GM19351 (cell line): ENCODE measurements around the gene LIX1.
"Not testable (repeated sequence)": the region's sequence is repeated elsewhere in the genome, so short reads cannot be mapped to it uniquely, and the experiment has no call there.

Source experiments
- ATAC-seq: cut with Tn5 transposase; IDR thresholded peaks from one replicate; pipeline ENCODE4 v1.9.1; 2021; ENCODE audit warnings: mild to moderate bottlenecking, moderate library complexity; ENCODE audit not compliant: unreplicated experiment

Gene LIX1

DNA sequence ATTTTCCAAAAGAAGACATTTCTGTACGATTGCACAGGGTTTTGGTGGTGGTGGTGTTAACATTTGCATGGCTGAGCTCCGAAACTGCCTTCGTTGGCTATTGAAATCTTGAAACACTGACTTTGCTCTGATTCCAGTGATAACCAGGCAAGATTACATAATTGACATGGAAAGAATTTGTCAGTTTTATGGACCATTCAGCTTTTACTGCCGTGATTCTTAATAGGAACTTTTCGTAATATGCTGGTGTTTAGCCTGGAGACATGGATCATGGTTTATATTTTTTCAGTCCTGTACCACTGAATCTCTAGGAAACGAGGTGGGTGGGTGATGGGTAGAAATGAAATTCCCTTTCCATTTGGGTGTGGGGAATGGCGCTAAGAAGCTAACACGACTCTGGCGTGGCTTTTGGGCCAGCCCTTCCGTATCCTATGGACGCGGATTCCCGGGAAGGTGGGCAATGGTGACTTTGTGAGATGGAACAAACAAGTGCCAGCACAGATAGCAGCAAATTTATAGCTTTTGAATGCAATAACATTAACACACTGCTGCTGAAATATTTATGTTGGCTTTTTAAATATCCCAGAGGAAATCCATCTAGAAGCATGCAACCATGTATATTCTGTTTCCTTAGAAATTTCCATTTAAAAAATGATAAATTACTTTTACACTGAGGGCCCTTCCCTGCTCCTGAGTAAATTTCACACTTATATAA, 36.8 kb downstream of the LIX1 start:
- no peak for ATAC-seq

DNA sequence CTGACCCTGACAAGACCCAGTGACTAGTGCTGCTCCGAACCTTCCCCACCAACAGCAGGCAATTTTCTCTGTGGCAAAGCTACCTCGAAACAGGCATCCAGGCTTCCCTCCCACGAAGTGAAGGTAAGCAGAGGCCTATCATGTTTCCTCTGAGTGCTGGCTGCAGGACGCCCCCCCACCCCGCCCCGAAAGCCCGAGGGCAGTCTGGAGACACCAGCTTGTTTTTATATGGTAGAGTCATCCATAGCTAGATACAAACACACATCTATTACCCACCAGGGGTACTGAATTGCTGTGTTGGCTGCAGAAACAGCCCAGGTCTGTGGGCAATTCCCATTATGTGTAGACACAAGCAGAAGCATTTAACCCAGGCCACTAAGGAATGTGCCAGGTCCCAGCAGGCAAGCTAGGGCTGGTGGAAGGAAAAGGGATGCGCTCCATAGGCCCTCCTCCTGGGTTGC, 40.4 kb downstream of the LIX1 start:
- no peak for ATAC-seq

DNA sequence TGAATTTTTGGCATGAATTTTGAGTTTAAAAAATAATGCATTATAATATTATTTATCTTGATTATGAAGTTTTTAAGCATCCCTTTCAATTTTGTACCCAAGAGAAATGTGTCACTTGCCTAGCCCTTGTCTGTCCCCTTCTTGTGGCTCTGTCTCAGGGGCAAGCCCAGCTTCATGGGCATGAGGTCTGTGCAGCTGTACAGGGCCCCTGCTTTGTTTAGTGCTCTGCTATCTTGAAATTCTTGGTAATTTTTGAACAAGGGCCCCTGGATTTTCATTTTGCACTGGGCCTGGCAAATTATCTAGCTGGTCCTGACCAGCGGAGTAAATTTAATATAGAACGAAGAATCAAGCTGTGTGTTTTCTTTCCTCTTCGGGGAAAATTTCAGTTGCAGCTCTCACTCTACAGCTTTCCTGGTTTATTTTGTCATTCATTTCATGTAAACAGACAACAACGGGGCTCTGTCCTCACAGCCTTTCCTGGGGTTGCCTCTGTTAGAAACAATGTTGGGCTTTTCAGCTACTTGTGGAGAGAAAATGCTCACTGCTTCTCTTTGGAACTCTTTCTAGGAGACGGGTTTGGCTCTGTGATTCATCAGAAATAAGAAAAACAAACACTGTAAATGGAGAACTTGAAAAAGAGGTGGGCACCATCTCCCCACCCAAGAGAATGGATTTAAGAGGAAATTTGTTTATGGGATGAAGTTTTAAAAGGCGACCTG, 41.1 kb downstream of the LIX1 start:
- no peak for ATAC-seq

DNA sequence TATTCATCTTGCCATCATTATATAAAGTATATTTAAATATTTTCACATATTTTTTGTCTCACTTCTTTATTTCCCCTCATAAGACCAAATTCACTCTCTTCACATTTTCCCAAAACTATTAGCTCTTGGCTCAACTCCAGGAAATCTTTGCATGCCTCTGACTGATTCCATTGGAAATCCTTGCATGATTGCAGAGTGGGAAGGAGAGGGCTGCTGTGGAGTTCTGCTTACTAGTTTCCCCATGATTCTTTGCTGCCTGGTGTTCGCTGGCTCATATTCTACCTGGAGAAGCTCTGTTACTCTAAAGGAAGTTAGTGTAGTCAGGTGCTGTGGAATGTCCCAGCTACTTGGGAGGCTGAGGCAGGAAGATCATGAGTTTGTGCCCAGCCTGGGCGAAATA, 41.9 kb downstream of the LIX1 start:
- ATAC-seq, result no peak

DNA sequence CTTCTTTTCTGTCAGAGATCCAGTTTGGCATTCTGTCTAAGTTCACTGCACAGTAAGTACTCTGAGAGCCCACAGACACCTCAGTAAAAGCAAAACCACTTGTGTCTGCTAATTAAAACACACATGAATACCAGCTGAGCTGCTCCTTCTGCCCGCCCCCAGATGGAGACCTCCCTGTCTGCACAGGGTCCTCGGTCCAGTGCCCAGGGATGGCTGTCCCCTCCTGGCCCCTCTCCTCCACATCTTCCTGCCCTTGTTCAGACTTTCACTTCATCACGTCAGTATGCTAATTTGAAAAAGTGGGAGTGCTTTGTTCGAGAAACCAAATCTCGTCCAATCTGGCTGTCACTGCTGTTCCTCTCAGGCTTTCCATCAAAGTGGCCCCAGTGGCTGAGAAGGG, 43.5 kb downstream of the LIX1 start:
- ATAC-seq, result no peak

DNA sequence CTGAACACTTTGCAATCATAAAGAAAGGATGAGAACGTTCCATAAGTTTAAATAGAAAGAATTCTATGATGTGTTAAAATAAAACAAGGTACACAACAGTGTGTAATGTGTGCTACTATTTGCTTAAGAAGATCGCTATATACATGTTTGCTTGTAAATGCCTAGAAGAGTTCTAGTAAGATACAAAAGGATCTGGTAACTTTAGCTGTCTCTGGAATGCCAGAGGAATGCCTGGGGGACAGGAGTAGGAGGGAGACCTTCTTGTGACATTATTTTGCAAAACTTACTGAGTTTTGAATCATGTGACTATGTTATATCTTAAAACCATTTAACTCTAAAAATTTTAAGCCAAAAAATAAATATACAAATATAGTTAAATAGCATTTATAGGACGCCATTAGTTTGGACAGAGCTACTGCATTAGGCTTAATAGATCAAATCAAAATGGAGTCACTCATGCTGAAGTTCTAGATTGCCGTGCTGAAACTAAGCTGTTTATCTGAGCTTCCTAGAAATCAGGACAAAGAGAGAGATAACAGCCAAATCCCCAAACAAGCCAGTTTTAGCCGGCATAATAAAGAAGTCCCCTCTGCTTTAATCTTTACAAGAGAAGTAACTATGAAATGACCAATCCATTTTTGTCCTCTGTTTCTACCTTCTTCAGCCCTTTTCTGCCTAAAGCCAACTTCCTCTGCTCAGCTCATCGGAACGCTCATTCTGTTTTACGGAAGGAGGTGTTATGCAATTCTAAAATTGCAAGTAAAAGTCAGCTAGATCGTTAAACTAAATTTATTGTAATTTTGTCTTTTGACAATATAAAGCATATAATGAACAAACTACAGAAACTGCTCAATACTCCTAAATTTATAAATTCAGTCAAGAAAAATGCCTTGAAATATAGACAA, 44.8 kb downstream of the LIX1 start:
- ATAC-seq, result no peak

DNA sequence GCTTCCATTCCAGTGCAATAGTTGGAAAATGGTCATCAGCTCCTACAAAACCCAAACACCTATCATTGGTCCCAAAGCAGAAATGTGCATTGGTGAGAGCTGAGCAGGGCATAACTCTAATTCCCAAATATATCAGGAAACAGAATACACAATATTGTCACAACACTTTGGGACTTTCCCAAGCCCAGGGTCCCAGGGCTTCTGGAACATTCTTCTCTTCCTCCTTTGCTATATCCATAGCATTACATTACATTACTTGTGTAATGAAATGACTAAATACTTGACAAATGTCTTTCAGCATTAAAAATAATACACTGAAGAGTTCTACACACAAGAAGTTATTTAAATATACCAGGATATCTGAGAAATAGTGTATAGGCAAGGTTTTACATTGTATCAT, 45.6 kb downstream of the LIX1 start:
- no peak for ATAC-seq

DNA sequence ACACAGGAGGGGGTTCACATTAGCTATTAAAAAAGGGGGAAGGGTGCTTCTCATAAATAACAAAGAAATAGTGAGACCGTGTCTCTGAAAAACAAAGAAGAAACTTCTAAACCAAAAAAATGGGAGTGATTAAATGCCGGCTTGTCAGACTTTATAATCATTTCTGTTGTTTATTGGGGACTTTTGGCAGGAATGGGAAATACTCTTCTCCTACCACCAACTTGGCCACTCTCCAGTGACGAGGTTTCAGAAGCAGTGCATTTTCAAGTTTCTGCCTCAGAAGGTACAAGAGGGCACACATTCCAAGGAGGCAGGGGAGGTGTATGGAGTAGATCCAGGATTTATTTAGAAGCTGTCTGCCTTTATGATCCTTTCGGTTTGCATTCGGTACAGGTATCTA, 46.2 kb downstream of the LIX1 start:
- ATAC-seq, result no peak

DNA sequence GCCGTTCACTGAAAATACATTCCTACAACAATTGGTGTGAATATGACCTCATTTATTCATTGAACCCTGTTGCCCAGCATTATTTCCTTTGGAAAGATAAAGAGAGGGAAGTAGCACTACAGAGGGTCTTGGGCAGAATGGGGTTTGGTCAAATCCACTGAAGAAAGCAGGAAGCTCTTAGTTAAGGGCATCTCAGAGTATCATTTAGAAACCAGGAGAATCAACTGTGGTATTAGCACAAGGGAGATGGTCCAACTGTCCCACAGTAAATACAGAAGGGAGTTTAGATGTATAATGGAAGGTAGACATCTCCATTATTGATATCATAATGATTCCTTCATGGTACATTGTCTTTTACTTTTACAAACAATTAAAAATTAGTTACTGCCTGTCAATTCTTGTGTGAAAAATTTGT, 47.1 kb downstream of the LIX1 start:
- peak; percentile 35 for ATAC-seq

DNA sequence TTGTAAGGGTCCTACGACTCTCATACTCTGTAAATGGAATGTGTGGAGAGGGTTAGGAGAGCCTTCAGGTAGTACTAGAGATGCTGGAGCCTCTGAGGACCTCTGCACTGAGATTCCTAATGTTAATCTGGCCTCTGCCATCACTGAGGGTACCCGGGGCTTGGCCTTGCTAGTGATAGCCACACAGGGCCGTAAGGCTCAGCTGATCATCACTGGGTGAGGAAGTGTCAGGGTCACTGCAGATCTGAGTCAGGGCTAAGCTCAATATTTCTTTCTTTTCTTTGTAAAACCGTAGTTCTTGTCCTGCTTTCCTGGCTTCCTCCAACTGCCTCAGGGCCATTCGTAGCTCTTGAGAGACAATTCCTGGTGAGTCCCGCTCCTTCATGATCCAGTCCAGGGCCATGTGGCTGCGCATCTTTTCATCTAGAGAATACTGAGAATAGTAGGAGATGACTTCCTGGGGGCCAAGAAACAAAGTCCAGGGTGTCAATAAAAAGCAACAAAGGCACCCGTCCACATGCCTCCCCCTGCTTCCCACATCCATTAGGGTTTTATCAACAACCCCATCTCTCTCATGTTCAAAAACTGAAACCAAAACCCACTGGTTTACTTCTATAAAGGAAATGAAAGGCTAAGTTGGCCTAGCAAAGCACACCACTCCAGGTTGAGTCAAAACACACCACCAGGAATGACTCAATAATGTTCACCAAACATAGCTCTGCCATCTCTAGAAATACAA, 47.7 kb downstream of the LIX1 start:
- peak; percentile 98 for ATAC-seq

DNA sequence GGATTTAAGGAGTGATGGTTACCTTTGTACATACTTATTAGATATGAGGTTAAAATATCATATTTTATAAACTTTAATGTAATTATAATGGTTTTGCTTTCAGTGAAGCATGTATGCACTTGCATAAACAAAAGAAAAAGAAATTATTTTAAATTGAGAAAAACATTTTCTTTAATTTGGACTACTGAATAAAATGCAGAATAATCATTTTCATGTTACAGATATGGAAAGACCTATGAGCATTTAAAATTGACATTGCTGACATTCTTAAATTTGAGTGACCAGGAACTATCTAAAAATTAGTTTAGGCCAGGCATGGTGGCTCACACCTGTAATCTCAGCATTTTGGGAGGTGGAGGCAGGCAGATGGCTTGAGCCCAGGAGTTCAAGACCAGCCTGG, 49.2 kb downstream of the LIX1 start:
- ATAC-seq, result no peak

DNA sequence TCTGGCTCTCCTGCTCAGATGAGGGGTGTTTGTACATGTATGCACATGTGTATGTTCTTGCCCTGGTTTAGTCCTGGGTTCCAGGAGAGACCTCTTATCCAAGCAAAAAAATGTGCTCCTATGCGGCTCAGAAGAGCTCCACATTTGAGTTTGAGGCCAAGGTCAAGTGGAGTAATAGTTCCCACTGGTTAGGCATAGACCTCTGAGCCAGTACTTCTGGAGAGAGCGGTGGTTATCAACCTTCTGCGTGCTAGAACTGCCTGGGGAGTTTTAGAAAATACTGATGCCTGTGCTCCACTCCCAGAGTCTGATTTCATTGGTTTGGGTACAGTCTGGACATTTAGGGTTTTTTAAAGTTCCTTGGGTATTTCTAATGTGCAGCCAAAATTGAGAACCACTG, 51.5 kb downstream of the LIX1 start:
- ATAC-seq, result no peak

DNA sequence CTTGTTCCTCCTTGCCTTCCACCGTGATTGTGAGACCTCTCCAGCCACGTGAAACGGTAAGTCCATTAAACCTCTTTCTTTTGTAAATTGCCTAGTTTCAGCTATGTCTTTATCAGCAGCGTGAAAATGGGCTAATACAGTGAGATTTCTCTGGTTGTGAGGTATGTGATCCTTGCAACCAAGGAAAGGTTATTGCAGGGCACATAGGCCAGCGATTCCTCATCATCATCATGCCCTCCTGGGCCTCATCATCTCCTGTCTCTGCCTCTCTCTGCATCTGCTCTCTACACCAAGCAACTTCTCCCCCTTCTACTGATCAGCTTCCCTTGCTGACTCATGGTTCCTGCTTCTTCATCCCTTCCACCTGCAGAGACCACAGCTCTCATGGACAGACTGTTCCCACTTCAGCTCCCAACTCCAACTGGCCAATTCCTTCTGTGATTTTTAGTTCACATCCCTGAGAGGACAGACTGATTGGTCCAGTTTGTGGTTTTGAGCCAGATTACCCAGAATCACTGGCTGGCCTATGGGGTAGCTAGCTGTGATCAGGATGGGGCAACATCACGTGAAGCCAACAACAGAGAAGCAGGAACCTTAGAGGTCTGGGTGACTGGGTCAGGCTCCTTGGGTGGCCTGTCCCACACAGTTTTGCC, 53.1 kb downstream of the LIX1 start:
- ATAC-seq, result no peak

DNA sequence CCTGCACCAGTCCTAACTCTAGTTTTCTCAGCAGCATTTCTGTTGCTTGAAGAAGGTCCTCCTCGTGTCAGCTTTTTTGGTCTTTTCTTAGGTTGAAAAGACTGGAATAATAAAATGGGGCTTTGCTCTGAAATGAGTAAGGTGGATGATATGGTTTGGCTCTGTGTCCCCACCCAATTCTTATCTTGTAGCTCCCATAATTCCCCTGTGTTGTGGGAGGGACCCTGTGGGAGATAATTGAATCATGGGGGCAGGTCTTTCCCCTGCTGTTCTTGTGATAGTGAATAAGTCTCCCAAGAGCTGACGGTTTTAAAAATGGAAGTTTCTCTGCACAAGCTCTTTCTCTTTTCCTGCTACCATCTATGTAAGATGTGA, 53.6 kb downstream of the LIX1 start:
- ATAC-seq, result no peak

DNA sequence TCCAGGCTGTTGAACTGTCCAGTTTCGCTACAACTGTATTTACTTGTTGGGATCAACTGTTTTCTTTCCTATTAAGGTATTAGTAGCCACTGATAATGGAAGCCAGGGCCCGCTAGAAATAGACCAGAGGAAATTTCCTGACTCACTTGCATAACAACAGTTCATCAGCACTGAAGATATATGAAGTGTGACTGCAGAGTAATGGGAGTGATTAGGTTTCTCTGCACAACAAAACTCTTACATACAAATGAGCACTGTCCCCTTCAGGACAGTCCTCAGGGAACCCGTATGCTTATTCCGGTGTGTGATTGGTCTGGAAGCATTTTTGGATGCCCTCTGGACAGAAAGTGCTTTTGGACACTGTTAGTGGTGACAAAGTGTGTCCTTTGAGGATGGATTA, 55.3 kb downstream of the LIX1 start:
- no peak for ATAC-seq

DNA sequence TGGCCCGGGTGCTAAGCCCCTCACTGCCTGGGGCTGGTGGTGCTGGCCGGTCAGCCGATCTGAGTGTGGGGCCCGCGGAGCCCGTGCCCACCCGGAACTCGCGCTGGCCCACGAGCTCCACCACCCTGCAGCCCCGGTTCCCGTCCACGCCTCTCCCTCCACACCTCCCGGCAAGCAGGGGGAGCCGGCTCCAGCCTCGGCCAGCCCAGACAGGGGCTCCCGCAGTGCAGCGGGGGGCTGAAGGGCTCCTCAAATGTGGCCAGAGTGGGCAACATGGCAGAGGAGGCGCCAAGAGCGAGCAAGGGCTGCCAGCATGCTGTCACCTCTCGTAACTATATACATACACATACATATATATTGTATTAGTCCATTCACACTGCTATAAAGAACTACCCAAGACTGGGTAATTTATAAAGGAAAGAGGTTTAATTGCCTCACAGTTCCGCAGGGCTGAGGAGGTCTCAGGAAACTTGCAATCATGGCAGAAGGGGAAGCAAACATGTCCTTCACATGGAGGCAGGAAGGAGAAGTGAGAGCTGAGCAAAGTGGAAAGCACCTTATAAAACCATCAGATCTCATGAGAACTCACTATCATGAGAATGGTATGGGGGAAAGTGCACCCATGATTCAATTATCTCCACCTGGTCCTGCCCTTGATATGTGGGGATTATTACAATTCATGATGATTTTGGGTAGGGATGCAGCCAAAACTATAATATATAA, 56.8 kb downstream of the LIX1 start:
- no peak for ATAC-seq

DNA sequence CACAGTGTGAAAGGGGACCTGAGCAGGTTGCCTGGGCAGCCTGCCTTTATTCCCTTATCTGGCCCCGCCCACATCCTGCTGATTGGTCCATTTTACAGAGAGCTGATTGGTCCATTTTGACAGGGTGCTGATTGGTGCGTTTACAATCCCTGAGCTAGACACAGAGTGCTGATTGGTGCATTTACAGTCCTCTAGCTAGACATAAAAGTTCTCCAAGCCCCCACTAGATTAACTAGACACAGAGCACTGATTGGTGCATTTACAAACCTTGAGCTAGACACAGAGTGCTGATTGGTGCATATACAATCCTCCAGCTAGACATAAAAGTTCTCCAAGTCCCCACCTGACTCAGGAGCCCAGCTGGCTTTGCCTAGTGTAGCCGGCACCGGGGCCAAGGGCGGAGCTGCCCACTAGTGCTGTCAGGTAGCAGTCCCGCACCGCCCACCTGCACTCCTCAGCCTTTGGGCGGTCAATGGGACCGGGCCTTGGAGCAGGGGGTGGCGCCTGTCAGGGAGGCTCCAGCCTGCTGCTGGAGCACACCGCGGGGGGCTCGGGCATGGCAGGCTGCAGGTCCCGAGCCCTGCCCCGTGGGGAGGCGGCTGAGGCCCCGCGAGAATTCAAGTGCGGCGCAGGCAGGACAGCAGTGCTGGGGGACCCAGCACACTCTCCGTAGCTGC, 57.5 kb downstream of the LIX1 start:
- not testable (repeated sequence) for ATAC-seq

DNA sequence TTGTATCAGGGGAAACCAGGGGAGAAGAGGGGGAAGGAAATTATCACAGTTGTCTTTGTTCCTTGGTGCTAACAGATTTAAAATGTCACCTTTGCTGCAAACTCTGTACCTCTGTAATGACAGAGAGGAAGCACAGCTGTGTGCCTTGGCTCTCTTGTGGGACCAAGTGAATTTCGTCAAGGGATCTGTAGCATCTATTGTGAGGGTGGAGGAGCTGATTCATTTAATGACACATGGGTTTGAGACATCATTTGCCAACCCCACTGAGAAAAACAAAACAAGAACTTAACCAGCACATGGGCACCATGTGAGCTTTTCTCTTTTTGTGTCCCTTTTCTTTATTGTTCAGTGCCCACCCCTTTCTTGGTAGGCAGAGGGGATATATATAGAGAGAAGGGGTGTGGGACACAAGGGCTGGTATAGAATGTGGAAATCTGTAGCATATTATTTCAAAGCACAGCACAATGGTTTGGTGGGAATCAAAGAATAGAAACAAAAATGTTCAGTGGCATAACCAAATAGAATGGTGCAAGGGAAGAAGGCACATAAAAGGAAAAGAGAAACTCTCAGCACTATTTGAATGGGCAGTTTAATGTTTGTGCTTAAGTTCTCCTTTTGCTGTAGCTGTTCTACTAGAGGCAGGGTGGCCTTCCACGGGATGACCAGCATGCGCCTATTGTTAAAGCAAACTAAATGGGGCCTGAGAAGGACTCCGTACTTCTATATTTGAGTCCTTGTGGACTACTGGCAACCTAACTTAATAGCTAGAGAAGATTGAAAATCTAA, 63.3 kb downstream of the LIX1 start:
- ATAC-seq, result no peak
